WI38 (cell line): ENCODE data around the gene SYT15B.
"Not testable (repeated sequence)": the region's sequence is repeated elsewhere in the genome, so short reads cannot be mapped to it uniquely, and the experiment has no call there.

Source experiments
- H3K4me3 ChIP-seq: 2 replicates; pipeline ENCODE4 v1.5.1; 2011; ENCODE audit warnings: low read depth, mild to moderate bottlenecking, control low read depth, low read length

Gene SYT15B

GRCh38 chr10:47740868-47741267, 22.5 kb downstream of the SYT15B start:
- H3K4me3 ChIP-seq = not testable (repeated sequence)

DNA sequence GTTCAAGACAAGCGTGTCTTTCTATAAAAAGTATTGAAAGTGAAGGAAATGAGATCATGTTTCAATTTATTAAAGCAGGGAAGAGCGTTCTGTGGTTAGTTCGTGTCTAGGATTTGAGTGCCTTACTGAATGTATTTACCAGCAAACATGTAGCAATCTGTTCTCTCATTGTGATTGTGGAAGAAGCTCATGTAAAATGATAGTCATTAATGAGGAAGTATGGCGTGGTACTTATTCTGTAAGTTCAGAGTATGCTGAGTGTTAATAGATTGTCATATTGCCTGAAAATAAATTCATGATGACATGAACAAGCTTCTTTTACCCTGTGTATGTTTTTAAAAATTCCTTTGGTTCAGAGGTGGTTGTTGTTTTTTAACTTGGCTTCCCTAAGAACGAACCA, 32.5 kb downstream of the SYT15B start:
- not testable (repeated sequence) for H3K4me3 ChIP-seq

GRCh38 chr10:47725740-47726139, 37.7 kb downstream of the SYT15B start:
- H3K4me3 ChIP-seq = not testable (repeated sequence)

DNA sequence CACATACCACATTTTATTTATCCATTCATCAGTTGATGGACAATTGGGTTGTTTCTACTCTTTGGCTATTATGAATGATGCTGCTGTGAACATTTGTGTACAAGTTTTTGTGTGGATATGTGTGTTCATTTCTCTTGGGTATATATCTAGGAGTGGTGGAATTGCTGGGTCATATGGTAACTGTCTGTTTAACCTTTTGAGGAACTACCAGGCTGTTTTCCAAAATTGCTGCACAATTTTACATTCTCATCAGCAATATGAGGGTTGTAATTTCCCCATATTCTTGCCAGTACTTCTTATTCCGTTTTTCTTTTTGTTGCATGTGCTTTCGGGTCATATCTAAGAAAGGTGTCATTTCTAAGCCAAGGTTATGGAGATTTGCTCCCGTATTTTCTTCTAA, 38.3 kb downstream of the SYT15B start:
- H3K4me3 ChIP-seq = not testable (repeated sequence)

- not testable (repeated sequence) for H3K4me3 ChIP-seq
These were observed 39.3 kb downstream of the SYT15B start for GRCh38 chr10:47724119-47724518.

DNA sequence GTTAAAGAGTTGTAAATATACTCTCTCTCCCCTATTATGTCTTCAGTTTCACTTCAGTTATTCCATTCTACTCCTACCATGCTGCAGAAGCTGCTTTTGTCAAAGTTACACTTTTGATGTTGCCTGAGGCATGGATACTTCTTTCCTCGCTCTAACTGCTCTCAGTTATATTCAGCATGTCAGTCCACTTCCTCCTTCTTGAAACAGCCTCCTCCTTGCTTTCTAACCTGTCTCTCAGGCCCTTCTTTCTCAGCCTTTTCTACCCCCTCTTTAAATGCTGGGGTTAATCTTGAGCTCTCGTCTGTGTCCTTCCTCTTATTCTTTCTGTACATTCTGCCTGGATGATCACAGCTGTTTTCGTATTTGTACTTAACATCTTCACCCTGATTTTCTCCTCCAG, 40.0 kb downstream of the SYT15B start:
- not testable (repeated sequence) for H3K4me3 ChIP-seq

- not testable (repeated sequence) for H3K4me3 ChIP-seq
These were observed 46.2 kb downstream of the SYT15B start for GRCh38 chr10:47717011-47717769.
